ENCODE measurements around the gene CCL7. TPM values are rescaled to one million over a fixed set of nuclear protein-coding genes. Genes with fewer than 3 reads are reported as not detected.

The CCL7 gene
- total RNA-seq, 1 experiment from 2014 or later = not detected

GRCh38 chr17:34265711-34266110, 4.3 kb upstream of the CCL7 start:
- no peak overlapping the region for H3K27ac Mint-ChIP-seq (ENCODE audit: unreplicated experiment)
- Histone ChIP-seq H3K9me3 (no peaks in the 10 kb centered on the region), H3K4me3 (ENCODE audit: low read depth, low read length) (no peak overlapping the region), H3K27me3 (replicated peaks; ENCODE audit: control insufficient read depth, insufficient read depth, low read length) (no peaks in the 10 kb centered on the region), H3K36me3 (ENCODE audit: control insufficient read depth, insufficient read depth, low read length) (no peaks in the 10 kb centered on the region), H3K4me1 (no peaks in the 10 kb centered on the region)
- TF ChIP-seq CTCF (IDR thresholded peaks at IDR 0.05; ENCODE audit: insufficient read depth in 1 of 2, low read depth in 1 of 2, low read length in 1 of 2, severe bottlenecking in 1 of 2, unreplicated experiment in 1 of 2) = no peak
- no peak overlapping the region for H3K4me3 Mint-ChIP-seq (ENCODE audit: unreplicated experiment)
- DNase-seq = no peak
- no TSS peak for BruUV-seq (replicated peaks)
- intact Hi-C loops (cut with micrococcal nuclease; ENCODE audit: unreplicated experiment) = no loop called here
- ChIA-PET POLR2A (no interaction called here), CTCF (no interaction called here)
- no peaks in the 10 kb centered on the region for H3K4me1 Mint-ChIP-seq (ENCODE audit: low read depth, unreplicated experiment)
- H3K27me3 Mint-ChIP-seq (ENCODE audit: insufficient read depth, unreplicated experiment) = peaks cover 8% of the 10 kb centered on the region
- no peaks in the 10 kb centered on the region for H3K9me3 Mint-ChIP-seq (ENCODE audit: unreplicated experiment)
- H3K36me3 Mint-ChIP-seq (ENCODE audit: insufficient read depth, unreplicated experiment) = no peaks in the 10 kb centered on the region

- H3K4me1 Mint-ChIP-seq (ENCODE audit: low read depth, unreplicated experiment) = no peaks in the 10 kb centered on the region
- H3K36me3 Mint-ChIP-seq (ENCODE audit: insufficient read depth, unreplicated experiment) = no peaks in the 10 kb centered on the region
- Histone ChIP-seq H3K9me3 (no peaks in the 10 kb centered on the region), H3K4me3 (ENCODE audit: low read depth, low read length) (no peak overlapping the region), H3K36me3 (ENCODE audit: control insufficient read depth, insufficient read depth, low read length) (no peaks in the 10 kb centered on the region), H3K4me1 (no peaks in the 10 kb centered on the region), H3K27me3 (replicated peaks; ENCODE audit: control insufficient read depth, insufficient read depth, low read length) (no peaks in the 10 kb centered on the region)
- CTCF ChIA-PET = no interaction called here
- no peak for TF ChIP-seq CTCF (IDR thresholded peaks at IDR 0.05; ENCODE audit: insufficient read depth in 1 of 2, low read depth in 1 of 2, low read length in 1 of 2, severe bottlenecking in 1 of 2, unreplicated experiment in 1 of 2)
- H3K9me3 Mint-ChIP-seq (ENCODE audit: unreplicated experiment) = no peaks in the 10 kb centered on the region
- BruUV-seq (replicated peaks) = no TSS peak
- DNase-seq = no peak
- POLR2A ChIA-PET = no interaction called here
- peaks cover 19% of the 10 kb centered on the region for H3K27me3 Mint-ChIP-seq (ENCODE audit: insufficient read depth, unreplicated experiment)
- H3K27ac Mint-ChIP-seq (ENCODE audit: unreplicated experiment) = no peak overlapping the region
- intact Hi-C loops (cut with micrococcal nuclease; ENCODE audit: unreplicated experiment) = no loop called here
- no peak overlapping the region for H3K4me3 Mint-ChIP-seq (ENCODE audit: unreplicated experiment)
These were observed 5.9 kb downstream of the CCL7 start for GRCh38 chr17:34275881-34276280.

- peaks cover 21% of the 10 kb centered on the region for H3K27me3 Mint-ChIP-seq (ENCODE audit: insufficient read depth, unreplicated experiment)
- no peaks in the 10 kb centered on the region for H3K4me1 Mint-ChIP-seq (ENCODE audit: low read depth, unreplicated experiment)
- H3K4me3 Mint-ChIP-seq (ENCODE audit: unreplicated experiment) = no peak overlapping the region
- H3K36me3 ChIP-seq (ENCODE audit: control insufficient read depth, insufficient read depth, low read length) = no peaks in the 10 kb centered on the region
- ChIA-PET POLR2A (no interaction called here), CTCF (no interaction called here)
- intact Hi-C loops (cut with micrococcal nuclease; ENCODE audit: unreplicated experiment) = no loop called here
- H3K9me3 Mint-ChIP-seq (ENCODE audit: unreplicated experiment) = no peaks in the 10 kb centered on the region
- H3K36me3 Mint-ChIP-seq (ENCODE audit: insufficient read depth, unreplicated experiment) = no peaks in the 10 kb centered on the region
- no peak for TF ChIP-seq CTCF (IDR thresholded peaks at IDR 0.05; ENCODE audit: insufficient read depth in 1 of 2, low read depth in 1 of 2, low read length in 1 of 2, severe bottlenecking in 1 of 2, unreplicated experiment in 1 of 2)
- no TSS peak for BruUV-seq (replicated peaks)
- no peak overlapping the region for H3K4me3 ChIP-seq (ENCODE audit: low read depth, low read length)
- H3K27ac Mint-ChIP-seq (ENCODE audit: unreplicated experiment) = no peak overlapping the region
- DNase-seq = no peak
- no peaks in the 10 kb centered on the region for H3K9me3 ChIP-seq
- H3K4me1 ChIP-seq = no peaks in the 10 kb centered on the region
- no peaks in the 10 kb centered on the region for H3K27me3 ChIP-seq (replicated peaks; ENCODE audit: control insufficient read depth, insufficient read depth, low read length)
These were observed 6.8 kb downstream of the CCL7 start for GRCh38 chr17:34276826-34277225.

All from Caco-2 (cell line).